Stimulated activated CD8-positive, alpha-beta memory T cell treated with anti-CD3 and anti-CD28 coated beads, Interleukin-15, amount 100 ng/mL, for 24 hours (primary cell): ENCODE measurements around the gene CGRRF1.
A peak's percentile ranks its signal among the peaks of the same experiment; 100 is the strongest.

ENCODE experiments used
- DNase-seq: peaks from one replicate; pipeline ENCODE4 v3.0.0-alpha.2; 2020; ENCODE audit warnings: low read depth

CGRRF1 gene

GRCh38 chr14:54548491-54548890 lies 38.8 kb downstream of the CGRRF1 start:
- no peak for DNase-seq

DNA sequence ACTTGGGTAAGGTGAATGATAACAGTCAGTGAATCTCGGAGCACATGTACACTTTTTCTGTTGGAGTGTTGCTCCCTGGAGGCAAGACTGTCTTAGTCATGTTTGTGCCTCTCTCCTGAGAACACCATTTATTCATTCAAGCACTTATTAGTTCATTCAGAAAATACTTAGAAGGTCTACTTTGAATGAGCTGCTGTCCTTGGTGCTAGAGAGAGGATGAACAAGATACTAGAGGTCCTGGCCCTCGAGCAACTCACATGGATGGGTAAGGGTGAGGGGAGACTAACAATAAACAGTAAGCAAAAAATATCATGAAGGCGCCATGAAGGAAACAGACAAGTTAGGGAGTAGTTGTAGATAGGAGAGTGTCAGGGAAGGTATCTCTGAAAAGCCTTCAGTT lies 40.2 kb downstream of the CGRRF1 start:
- DNase-seq = no peak

- no peak for DNase-seq
Measured at GRCh38 chr14:54550514-54550913, 40.8 kb downstream of the CGRRF1 start.

DNA sequence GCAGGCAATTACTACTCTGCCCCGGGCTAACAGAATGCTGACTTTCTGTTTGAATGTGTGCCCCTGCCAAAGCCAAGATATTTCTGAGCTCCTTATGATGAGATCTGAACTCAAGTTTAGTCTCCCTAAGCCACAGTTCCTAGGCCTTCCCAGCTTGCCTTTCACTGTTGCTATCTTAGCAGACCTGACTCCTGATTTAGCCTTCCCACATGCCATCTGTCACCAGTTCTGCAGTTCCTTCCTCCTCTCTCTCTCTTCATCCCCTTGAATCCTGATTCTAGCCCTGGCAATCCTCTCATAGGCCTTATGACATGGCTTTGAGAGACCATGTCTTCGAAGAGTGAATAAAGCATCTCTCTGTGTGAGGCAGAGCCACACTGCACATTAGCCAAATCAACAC lies 44.7 kb downstream of the CGRRF1 start:
- no peak for DNase-seq

DNA sequence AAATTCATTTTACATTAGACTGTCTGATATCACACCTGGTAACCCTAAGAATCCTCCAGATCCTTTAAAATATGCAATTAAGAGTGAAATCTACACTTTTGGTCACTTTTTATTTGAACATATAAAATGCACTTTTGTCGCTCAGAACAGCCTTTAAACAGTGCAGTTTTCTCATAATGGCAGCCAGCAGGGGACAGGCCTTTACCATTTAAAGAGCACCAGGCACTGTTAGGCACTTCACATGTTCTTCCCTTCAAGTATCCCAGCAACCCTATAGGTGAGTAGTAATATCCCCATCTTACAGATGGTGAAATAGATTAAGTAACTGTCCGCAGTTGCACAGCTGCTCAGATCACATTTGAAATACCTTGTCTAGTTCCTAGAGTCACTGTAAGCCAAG lies 45.9 kb downstream of the CGRRF1 start:
- no peak for DNase-seq

- no peak for DNase-seq
Measured at GRCh38 chr14:54556535-54556934, 46.8 kb downstream of the CGRRF1 start.

DNA sequence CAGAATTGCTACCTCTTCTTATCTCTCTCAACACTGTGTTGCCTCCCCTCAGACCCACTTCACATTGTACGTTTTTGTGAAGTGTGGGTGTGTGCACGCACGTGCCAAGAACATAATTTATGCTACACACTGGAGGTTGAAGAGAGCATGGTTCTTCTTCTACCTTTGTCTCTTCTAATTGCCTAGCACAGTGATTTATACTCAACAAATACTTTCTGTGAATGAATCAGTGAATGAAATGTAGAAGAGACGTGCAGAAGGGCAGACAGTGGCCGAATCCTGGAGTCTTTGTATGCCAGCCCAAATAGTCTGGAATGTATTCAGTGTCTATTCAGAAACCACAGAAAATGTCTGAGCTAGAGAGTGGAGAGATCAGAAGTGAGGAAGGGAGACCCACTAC lies 52.6 kb downstream of the CGRRF1 start:
- DNase-seq = no peak

DNA sequence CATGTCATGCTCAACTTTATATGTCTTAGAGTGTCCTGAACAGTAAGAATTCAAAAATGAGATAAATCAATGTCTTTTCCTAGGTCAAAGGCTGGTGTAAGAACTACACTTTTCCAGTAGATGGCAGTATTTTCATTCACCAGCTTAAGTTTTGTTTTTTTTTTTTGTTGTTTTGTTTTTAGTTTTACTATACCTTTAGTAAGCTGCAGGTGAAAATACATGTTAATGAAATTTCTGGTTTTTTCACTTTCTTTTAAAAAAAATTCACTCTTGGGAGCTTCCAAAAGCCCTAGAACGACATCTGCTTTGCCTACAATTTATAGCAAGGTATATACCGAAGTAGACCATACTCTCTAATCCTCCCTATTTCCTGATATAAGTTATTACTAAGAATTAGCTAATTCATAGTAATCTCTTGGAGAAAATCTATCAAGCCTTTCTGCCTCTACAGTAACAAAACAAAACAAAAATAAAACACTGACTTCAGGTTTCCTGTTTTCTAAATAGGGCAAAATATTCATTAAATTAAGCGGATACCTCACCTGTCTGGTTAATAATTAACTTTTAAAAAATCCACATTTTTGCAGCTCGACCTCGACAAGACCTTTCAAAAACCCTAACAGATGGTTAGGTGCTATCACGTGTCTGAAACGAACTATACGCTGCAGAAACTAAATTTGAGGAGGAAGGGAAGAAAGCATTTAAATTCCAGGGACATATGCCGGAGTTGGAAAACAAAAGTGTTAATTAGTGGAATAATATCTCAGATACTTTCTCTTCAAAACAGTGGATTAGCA lies 54.6 kb downstream of the CGRRF1 start:
- no peak for DNase-seq

- DNase-seq = peak; percentile 9
Measured at GRCh38 chr14:54564868-54565784, 55.4 kb downstream of the CGRRF1 start.

DNA sequence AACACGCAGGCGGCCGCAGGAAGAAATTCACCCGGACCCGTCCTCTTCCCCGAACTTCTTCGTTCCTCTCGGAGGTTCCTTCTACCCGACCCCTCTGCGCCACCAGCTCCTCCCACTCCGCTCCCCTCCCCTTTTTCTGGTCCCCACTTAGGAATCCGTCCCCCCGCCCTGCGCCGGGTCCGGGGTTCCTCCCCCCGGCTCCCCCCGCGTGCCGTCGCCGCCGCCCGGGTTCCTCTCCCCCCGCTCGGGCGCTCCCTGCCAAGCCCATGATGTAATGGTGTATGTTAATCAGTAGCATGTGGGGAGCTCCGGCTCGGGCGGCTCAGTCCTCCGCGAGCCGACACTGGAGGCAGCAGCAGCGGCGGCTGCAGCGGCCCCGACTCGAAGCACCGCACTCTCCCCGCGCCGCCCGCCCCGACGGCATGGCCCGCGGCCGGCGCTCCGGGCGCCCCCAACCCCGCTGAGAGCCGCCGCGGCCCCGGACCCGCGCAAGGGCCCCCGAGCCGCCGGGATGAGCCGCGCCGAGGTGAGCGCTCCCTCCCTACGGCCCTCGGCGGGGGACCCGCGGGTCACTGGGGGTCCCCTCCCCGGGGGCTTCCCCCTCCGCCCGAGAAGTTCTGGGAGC lies 56.2 kb downstream of the CGRRF1 start:
- DNase-seq = peak; percentile 31

- peak; percentile 13 for DNase-seq
Measured at GRCh38 chr14:54566410-54567223, 56.9 kb downstream of the CGRRF1 start, which contains the start of gene SAMD4A. TSS of gene SAMD4A (plus strand) at chr14:54567128. CDS start at chr14:54567917, 789 bp downstream.

GRCh38 chr14:54567224-54567638 lies 57.5 kb downstream of the CGRRF1 start:
- DNase-seq = peak; percentile 1

GRCh38 chr14:54567639-54568561 lies 58.2 kb downstream of the CGRRF1 start:
- peak; percentile 2 for DNase-seq

DNA sequence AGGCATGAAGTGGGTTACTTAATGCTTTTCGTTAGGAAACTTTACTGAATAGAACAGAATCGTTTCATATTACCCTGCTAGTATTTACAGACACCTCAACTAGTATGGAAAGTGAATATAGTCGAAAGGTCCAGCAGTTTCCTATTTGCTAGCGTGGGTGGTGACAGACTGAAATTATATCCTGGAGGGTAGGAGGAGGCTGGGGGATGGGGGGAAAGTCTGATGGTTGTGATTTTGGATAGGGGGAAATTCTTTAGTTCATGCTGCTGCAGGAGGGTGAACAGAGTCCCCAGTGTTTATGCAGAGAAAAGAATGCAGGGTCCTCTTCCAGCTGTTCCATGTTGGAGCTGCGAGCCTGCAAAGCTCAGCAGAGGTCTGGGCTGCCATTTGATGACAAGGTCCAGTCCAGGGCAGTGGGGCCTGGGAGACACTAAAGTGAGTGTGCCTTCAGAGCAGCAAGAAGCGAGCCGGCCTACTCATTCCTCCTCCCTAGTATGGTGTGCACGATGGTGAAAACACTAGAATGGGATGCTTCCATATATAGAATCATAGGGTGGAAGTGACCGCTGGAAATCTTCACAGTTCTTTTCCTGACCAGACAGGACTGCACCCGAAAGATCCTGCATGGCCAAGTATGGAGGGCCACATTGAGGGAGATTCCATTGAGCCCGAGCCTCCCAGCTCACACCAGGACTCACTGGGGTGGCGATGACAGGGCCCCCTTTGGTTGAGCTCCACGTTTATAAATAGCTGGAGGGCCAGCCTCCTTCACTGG lies 59.3 kb downstream of the CGRRF1 start:
- DNase-seq = no peak

DNA sequence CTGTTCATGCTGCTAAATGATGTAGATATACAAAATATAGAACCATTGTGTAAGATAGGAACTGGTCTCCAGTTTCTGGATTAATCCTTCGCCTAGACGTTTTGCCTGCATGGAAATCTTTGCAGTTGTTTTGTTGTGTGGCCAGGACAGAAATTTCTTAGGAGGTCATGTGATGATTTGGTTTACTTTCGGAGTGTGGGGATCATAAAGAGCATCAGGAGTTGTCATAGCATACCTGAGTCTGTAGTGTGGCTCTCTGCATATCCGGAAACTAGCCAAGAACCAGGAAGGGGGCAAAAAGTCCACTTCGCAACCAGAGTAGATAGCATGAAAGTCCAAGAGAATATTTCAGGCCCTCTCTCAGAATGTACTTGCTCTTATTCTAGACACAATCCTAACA lies 60.3 kb downstream of the CGRRF1 start:
- no peak for DNase-seq

- DNase-seq = no peak
Measured at GRCh38 chr14:54570631-54571415, 61.1 kb downstream of the CGRRF1 start.

- DNase-seq = no peak
Measured at GRCh38 chr14:54572316-54572715, 62.6 kb downstream of the CGRRF1 start.

DNA sequence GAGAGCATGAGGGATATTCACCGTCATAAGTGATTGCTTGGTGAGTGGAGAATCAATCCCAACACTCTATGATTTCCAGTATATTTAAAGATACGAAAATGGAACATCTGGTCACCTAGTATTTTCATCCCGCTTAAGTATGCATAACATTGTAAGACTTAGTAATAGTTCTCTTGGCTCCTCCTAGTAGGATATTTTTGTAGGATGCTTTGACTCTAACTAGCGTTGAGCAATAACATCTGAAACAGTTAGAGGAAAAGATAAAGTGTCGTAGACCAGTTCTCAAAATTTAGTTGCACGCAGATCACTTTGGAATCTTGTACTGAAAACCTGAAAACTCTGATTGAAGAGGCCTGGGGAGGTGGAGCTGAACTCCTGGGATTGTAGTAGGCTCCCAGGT lies 64.8 kb downstream of the CGRRF1 start:
- no peak for DNase-seq

DNA sequence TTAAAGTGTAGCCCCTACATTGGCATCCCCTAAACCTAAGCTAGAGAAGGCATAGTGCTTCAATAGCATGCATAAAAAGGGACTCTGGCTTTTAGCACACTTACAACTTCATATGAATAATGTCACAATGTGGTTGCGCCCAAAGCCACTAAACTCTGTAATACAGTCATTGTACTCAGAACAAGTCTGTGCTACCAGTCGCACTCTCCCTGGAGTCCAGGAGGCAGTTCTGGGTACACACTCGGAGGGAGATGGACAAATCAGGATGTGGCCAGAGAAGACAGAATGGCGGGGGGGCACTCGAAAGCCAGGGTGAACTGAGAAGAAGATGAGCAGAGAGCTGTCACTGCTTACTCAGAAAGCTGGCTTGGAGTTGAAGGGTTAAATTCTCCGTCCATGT lies 67.8 kb downstream of the CGRRF1 start:
- DNase-seq = no peak
